GM21737 (cell line): Measurements from ENCODE around the gene XAGE2.

Experiments used
- ATAC-seq: cut with Tn5 transposase; IDR thresholded peaks from one replicate; pipeline ENCODE4 v1.9.1; 2021; ENCODE audit warnings: mild to moderate bottlenecking, moderate library complexity; ENCODE audit not compliant: unreplicated experiment

Gene XAGE2

GRCh38 chrX:52422884-52423283 lies 54.1 kb downstream of the XAGE2 start:
- ATAC-seq = no peak

DNA sequence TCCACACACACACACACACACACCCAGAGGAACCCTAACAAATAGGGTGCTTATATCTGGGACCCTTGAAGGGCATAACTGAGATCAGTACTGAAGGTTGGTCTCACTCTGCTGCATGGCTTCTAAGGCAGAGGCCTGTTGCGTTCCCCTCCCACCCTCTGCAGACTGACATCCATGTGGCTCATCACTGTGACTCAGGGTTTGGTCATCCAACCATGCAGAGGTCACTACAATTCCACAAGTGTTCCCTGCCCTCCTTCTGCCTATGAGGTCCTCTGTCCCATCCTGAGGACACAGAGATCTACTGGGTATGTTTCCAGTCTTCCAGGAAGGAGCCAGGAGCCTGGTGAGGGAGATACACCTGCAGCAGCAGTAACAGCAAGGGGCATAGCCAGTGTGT lies 55.8 kb downstream of the XAGE2 start:
- ATAC-seq = no peak
